GM12864 (cell line): Measurements from ENCODE around the gene FBXO44.

ENCODE experiments used
- DNase-seq: peaks from one replicate; pipeline ENCODE4 v3.0.0-alpha.2; 2011; ENCODE audit warnings: low read depth
- H3K4me3 ChIP-seq: 2 replicates; pipeline ENCODE4 v1.5.1; 2011; ENCODE audit warnings: mild to moderate bottlenecking, low read depth, low read length, control low read depth
- TF ChIP-seq, protein P1 (sequence below): IDR thresholded peaks from 2 replicates; pipeline ENCODE4 v1.5.1; 2011; ENCODE audit warnings: low read depth, mild to moderate bottlenecking, moderate library complexity, low read length, control low read depth, inconsistent platforms; ENCODE audit errors: missing control alignments

FBXO44 gene

DNA sequence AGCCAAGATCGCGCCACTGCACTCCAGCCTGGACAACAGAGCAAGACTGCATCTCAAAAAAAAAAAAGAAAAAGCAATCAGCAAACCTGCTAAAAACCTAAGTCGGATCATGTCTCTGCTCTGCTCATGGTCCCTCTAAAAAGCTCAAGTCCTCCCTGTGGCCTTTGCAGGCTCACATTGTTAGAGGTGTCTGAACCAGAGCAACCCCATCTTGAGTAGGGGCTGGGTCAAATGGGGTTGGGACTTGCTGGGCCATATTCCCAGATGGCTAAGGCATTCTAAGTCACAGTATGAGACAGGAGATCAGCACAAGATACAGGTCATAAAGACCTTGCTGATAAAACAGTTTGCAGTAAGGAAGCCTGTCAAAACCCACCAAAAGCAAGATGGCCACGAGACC lies 33.8 kb downstream of the FBXO44 start:
- DNase-seq = no peak
- no peak overlapping the region for H3K4me3 ChIP-seq
- TF ChIP-seq, protein P1, sequence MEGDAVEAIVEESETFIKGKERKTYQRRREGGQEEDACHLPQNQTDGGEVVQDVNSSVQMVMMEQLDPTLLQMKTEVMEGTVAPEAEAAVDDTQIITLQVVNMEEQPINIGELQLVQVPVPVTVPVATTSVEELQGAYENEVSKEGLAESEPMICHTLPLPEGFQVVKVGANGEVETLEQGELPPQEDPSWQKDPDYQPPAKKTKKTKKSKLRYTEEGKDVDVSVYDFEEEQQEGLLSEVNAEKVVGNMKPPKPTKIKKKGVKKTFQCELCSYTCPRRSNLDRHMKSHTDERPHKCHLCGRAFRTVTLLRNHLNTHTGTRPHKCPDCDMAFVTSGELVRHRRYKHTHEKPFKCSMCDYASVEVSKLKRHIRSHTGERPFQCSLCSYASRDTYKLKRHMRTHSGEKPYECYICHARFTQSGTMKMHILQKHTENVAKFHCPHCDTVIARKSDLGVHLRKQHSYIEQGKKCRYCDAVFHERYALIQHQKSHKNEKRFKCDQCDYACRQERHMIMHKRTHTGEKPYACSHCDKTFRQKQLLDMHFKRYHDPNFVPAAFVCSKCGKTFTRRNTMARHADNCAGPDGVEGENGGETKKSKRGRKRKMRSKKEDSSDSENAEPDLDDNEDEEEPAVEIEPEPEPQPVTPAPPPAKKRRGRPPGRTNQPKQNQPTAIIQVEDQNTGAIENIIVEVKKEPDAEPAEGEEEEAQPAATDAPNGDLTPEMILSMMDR = no peak

DNA sequence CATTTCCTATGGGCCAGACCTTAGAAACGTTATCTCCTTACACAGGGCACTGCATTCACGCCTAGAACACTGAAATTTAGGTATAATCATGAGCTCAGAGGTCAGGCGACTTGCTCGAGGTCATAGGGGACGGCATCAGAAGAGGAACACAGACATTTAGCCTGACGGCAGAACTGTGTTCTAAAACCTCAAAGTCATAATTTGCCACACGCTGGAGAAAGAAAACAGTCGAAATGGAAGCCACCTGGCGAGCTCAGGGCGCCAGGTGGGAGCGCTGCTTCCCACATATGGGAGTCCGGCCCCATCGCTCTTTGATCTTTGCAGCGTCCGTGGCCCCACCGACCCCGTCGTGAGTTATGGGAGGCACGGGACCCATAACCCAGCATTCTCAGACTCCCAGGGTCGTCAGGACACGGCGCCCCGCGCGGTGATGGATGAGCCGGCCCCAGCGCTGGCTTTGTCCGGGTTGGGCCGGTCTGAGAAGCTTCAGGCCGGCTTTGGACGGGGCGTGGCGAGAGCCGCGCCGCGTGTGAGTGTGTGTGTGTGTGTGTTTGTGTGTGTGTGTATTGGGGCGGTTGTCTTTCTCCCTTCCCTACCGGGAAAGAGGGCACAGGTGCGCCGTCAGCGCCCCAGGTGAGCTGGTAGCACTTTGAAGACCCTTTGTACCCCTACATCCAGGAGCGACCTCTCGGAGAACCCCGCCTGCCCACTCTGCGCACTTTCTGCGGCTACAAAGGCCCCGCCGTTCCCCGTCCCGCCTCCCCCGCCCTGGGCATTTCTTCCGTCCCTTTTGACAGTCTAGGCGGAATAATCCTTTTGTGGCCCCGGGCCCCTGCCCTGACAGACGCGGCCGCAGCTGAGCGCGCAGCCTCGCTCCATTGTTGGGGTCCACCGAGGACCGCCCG lies 36.0 kb downstream of the FBXO44 start:
- DNase-seq = no peak
- H3K4me3 ChIP-seq = no peak overlapping the region
- TF ChIP-seq, protein P1 = no peak

DNA sequence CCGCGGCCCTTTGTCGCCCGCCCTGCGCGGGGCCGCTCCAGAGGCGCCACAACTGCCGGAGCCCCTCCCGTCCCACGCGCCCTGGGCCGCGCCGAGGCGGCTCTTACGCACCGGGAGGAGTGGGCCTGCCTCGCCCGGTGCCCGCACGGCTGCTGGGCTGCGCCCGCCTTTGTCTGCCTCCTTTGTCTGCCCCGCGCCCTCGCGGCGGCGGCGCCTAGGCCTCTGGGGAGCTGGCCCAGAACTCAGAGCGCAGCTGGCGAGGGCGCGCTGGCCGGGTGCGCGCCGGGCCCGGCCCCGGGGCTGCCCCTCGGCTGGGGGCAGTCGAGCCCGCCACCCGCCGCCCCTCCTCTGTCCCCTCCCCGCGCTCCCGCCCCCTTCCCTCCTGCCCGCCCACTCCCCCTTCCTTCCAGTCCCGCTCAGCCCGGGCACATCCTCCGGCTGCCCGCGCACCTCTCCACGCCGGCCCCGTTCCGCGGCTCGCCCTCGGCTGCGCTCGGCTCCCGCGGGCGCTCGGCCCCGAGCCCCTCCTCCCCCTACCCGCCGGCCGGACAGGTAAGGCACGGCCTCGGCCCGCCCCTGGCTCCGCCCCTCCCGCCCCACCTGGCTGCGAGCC lies 36.7 kb downstream of the FBXO44 start, which contains the start of gene DRAXIN:
Gene DRAXIN, plus strand, starts transcription at position 409 of the 613 bp plus-strand sequence. CDS start 14,549 bp downstream, outside the sequence.
- TF ChIP-seq, protein P1 = no peak
- no peak for DNase-seq
- H3K4me3 ChIP-seq = no peak within 1 kb of the TSS

DNA sequence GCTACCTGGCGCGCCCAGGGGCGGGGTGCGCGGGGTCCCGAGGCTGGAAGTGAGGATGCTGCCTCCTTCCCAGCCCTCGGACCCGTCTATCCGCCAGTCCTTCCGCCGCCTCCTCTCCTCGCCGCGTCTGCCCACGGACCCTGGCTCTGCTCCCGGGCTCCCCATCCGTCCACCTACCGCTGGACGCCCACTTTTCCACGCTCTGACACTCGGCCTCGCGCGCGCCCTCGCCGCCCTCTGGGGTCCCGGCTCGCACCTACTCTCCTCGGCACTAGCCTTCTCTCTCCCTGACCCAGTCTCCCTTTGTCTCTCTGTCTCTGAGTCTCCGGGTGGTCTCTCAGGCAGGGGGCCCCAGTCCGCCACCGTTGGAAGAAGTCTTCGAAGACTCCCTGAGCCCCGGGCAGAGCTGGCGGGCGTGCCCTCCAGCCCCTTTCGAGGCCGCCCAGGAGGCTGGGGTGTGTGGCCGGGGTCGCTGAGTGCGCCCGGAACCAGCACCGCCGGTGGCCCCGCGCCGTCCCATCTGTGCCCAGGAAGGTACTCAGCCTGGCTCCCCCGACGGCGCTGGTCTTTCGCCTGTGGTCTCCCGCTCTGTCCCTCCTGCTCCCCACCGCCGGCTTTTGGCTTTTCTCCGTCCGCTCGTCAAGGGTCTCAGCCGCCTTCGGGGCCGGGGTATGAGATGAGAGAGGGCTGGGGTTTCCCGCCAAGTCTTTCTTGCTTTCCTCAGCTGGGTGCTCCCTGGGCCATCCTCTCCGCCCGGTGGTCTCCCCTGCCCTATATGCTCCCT lies 37.4 kb downstream of the FBXO44 start:
- TF ChIP-seq, protein P1 = no peak
- H3K4me3 ChIP-seq = no peak overlapping the region

DNA sequence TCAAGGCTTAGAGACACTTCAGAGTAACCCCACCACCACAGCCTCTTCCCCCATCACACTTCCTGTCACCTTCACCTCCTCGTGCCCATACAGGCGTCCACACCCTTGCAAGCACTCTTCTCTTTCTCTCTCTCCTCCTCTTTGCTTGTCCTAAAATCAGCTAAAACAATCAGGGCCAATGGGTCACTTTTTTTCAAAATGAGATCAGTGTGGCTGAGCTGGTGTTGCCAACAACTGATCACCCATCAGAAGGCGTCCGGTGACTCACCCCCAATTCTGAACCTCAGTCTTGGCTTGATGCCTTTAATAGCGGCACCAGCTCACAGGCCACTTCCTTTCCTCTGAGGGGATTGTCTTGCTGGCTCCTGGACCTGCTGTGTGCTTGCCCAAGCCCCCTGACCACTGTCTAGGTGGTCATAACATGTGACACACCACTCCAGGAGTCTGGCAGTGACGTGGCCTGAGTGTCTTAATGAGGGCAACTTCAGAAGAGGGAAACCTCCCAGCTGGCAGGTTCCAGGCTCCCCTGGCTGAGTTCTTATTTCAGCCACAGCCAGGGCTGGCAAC lies 38.4 kb downstream of the FBXO44 start:
- no peak for DNase-seq
- H3K4me3 ChIP-seq = no peak overlapping the region
- TF ChIP-seq, protein P1 = no peak

More for the DNA sequence above, 37.4 kb downstream of the FBXO44 start:
- no peak for DNase-seq

DNA sequence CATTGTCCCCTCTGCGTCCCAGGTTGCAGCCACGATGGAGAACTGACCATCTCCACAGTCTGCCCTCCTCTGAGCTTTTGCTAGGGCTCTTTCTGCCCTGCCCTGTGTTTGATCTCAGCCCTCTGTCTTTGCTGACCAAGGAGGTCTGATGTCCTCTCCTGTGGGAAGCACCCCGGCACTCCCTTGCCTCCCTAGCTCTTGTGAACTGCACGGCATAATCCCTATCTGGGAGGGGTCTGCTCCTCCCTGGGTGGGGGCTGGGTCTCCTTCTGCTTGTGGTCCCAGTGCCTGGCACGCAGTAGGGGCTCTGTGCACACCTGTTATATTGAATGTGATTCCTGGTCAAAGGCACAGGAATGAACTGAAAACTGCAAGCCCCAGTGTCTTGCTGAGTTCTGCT lies 39.2 kb downstream of the FBXO44 start:
- TF ChIP-seq, protein P1 = no peak
- H3K4me3 ChIP-seq = no peak overlapping the region
- no peak for DNase-seq
